HEK293 (cell line): ENCODE results near the gene ERI3.

Experiments used
- BCL11B ChIP-seq: fragments of 450-650 bp; formaldehyde crosslinking; IDR thresholded peaks from 2 replicates; pipeline ENCODE4 v1.5.1; 2016; ENCODE audit warnings: low read depth, missing biosample characterization, missing genetic modification characterization
- IKZF3 ChIP-seq: fragments of 450-650 bp; IDR thresholded peaks from 2 replicates; pipeline ENCODE4 v1.5.0; 2018; ENCODE audit warnings: missing biosample characterization, mild to moderate bottlenecking, missing genetic modification characterization, moderate library complexity
- KLF16 ChIP-seq: fragments of 450-650 bp; formaldehyde crosslinking; IDR thresholded peaks from 2 replicates; pipeline ENCODE4 v1.5.1; 2017; ENCODE audit warnings: missing biosample characterization, missing genetic modification characterization
- MEIS1 ChIP-seq: sonication (generic); formaldehyde crosslinking; IDR thresholded peaks from 2 replicates; pipeline ENCODE4 v1.8.1; 2022; ENCODE audit warnings: missing genetic modification reagents, mild to moderate bottlenecking, borderline replicate concordance
- SALL2 ChIP-seq: fragments of 450-650 bp; formaldehyde crosslinking; IDR thresholded peaks from 2 replicates; pipeline ENCODE4 v1.5.0; 2017; ENCODE audit warnings: missing biosample characterization, mild to moderate bottlenecking, missing genetic modification characterization, borderline replicate concordance
- SCRT1 ChIP-seq: fragments of 450-650 bp; formaldehyde crosslinking; IDR thresholded peaks from 2 replicates; pipeline ENCODE4 v1.5.1; 2016; ENCODE audit warnings: missing biosample characterization, missing genetic modification characterization, borderline replicate concordance
- SETDB1 ChIP-seq: IDR thresholded peaks from one replicate; pipeline ENCODE4 v1.6.1; 2017; ENCODE audit warnings: mild to moderate bottlenecking, low read length, moderate library complexity, mixed read lengths; ENCODE audit not compliant: insufficient read length
- ZBTB8A ChIP-seq: fragments of 450-650 bp; formaldehyde crosslinking; IDR thresholded peaks from 2 replicates; pipeline ENCODE4 v1.5.1; 2016; ENCODE audit warnings: missing biosample characterization, missing genetic modification characterization
- ZFP37 ChIP-seq: fragments of 450-650 bp; formaldehyde crosslinking; IDR thresholded peaks from 2 replicates; pipeline ENCODE4 v1.5.1; 2016; ENCODE audit warnings: missing biosample characterization, missing genetic modification characterization
- ZNF114 ChIP-seq: fragments of 450-650 bp; formaldehyde crosslinking; IDR thresholded peaks from 2 replicates; pipeline ENCODE4 v1.5.0; 2017; ENCODE audit warnings: missing biosample characterization, missing genetic modification characterization
- ZNF140 ChIP-seq: fragments of 450-650 bp; formaldehyde crosslinking; IDR thresholded peaks from 2 replicates; pipeline ENCODE4 v1.5.1; 2016; ENCODE audit warnings: missing biosample characterization, missing genetic modification characterization
- ZNF157 ChIP-seq: fragments of 450-650 bp; formaldehyde crosslinking; IDR thresholded peaks from 2 replicates; pipeline ENCODE4 v1.5.1; 2016; ENCODE audit warnings: missing biosample characterization, missing genetic modification characterization
- ZNF2 ChIP-seq: fragments of 450-650 bp; formaldehyde crosslinking; IDR thresholded peaks from 2 replicates; pipeline ENCODE4 v1.5.1; 2016; ENCODE audit warnings: missing biosample characterization, missing genetic modification characterization
- ZNF211 ChIP-seq: fragments of 450-650 bp; formaldehyde crosslinking; IDR thresholded peaks from 2 replicates; pipeline ENCODE4 v1.5.1; 2016; ENCODE audit warnings: low read depth, missing biosample characterization, missing genetic modification characterization
- ZNF239 ChIP-seq: fragments of 450-650 bp; formaldehyde crosslinking; IDR thresholded peaks from 2 replicates; pipeline ENCODE4 v1.5.1; 2016; ENCODE audit warnings: missing biosample characterization, missing genetic modification characterization
- ZNF248 ChIP-seq: fragments of 450-650 bp; formaldehyde crosslinking; IDR thresholded peaks from 2 replicates; pipeline ENCODE4 v1.5.1; 2017; ENCODE audit warnings: missing biosample characterization, missing genetic modification characterization
- ZNF341 ChIP-seq: fragments of 450-650 bp; formaldehyde crosslinking; IDR thresholded peaks from 2 replicates; pipeline ENCODE4; 2016; ENCODE audit warnings: low read depth, missing biosample characterization, missing genetic modification characterization
- ZNF423 ChIP-seq: fragments of 450-650 bp; formaldehyde crosslinking; IDR thresholded peaks from 2 replicates; pipeline ENCODE4 v1.5.1; 2016; ENCODE audit warnings: missing biosample characterization, missing genetic modification characterization
- ZNF473 ChIP-seq: fragments of 450-650 bp; formaldehyde crosslinking; IDR thresholded peaks from 2 replicates; pipeline ENCODE4 v1.5.1; 2017; ENCODE audit warnings: missing biosample characterization, missing genetic modification characterization
- ZNF510 ChIP-seq: fragments of 450-650 bp; formaldehyde crosslinking; IDR thresholded peaks from 2 replicates; pipeline ENCODE4 v1.5.1; 2018; ENCODE audit warnings: mild to moderate bottlenecking, missing genetic modification characterization, missing biosample characterization; ENCODE audit not compliant: insufficient replicate concordance
- ZNF549 ChIP-seq: fragments of 450-650 bp; IDR thresholded peaks from 2 replicates; pipeline ENCODE4 v1.5.1; 2018; ENCODE audit warnings: missing biosample characterization, missing genetic modification characterization, mild to moderate bottlenecking, inconsistent platforms, moderate library complexity
- ZNF600 ChIP-seq: fragments of 450-650 bp; formaldehyde crosslinking; IDR thresholded peaks from 2 replicates; pipeline ENCODE4 v1.5.1; 2016; ENCODE audit warnings: missing biosample characterization, missing genetic modification characterization
- ZNF776 ChIP-seq: fragments of 450-650 bp; formaldehyde crosslinking; IDR thresholded peaks from 2 replicates; pipeline ENCODE4 v1.5.0; 2017; ENCODE audit warnings: missing biosample characterization, missing genetic modification characterization, borderline replicate concordance
- ZNF791 ChIP-seq: fragments of 450-650 bp; formaldehyde crosslinking; IDR thresholded peaks from 2 replicates; pipeline ENCODE4 v1.5.1; 2016; ENCODE audit warnings: missing biosample characterization, missing genetic modification characterization
- ZNF843 ChIP-seq: fragments of 450-650 bp; formaldehyde crosslinking; IDR thresholded peaks from 2 replicates; pipeline ENCODE4 v1.5.1; 2016; ENCODE audit warnings: missing biosample characterization, missing genetic modification characterization
- ZSCAN30 ChIP-seq: fragments of 450-650 bp; IDR thresholded peaks from 2 replicates; pipeline ENCODE4 v1.5.1; 2018; ENCODE audit warnings: missing biosample characterization, mild to moderate bottlenecking, missing genetic modification characterization, moderate library complexity
- TF ChIP-seq, protein P1 (sequence below): fragments of 450-650 bp; formaldehyde crosslinking; IDR thresholded peaks from 2 replicates; pipeline ENCODE4 v1.5.1; 2017; ENCODE audit warnings: missing biosample characterization, missing genetic modification characterization
- TF ChIP-seq, protein P2 (sequence below): fragments of 450-650 bp; formaldehyde crosslinking; IDR thresholded peaks from 2 replicates; pipeline ENCODE4 v1.5.1; 2016; ENCODE audit warnings: missing biosample characterization, missing genetic modification characterization
- TF ChIP-seq, protein P3 (sequence below): fragments of 450-650 bp; formaldehyde crosslinking; IDR thresholded peaks from 2 replicates; pipeline ENCODE4 v1.5.1; 2016; ENCODE audit warnings: missing biosample characterization, missing genetic modification characterization
- TF ChIP-seq, protein P4 (sequence below): fragments of 450-650 bp; formaldehyde crosslinking; IDR thresholded peaks from 2 replicates; pipeline ENCODE4 v1.5.1; 2016; ENCODE audit warnings: missing biosample characterization, missing genetic modification characterization
- TF ChIP-seq, protein P5 (sequence below): fragments of 450-650 bp; formaldehyde crosslinking; IDR thresholded peaks from 2 replicates; pipeline ENCODE4 v1.5.1; 2017; ENCODE audit warnings: missing biosample characterization, missing genetic modification characterization
- TF ChIP-seq, protein P6 (sequence below): fragments of 450-650 bp; formaldehyde crosslinking; IDR thresholded peaks from 2 replicates; pipeline ENCODE4 v1.5.1; 2016; ENCODE audit warnings: missing biosample characterization, missing genetic modification characterization

Gene ERI3

DNA sequence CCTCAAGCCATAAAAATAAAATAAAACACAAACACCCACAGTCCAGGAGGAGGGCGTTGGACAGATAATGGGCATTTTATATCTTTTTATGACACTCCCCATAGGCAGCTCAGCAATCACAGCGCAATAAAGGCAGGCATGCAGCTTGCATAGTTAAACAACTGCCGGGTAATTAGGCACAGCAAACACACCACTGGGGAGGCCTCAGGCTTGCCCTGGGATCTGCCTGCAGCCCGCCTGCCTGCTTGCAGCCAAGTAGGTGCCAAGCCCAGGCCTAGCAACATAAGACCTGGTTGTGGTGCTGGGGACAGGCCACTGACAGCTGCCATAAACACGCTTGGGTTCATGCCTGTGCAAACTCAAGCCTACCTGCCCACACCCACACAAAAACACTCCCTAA, 87.6 kb downstream of the ERI3 start (continued):
- TF ChIP-seq ZNF510 (no peak), ZNF549 (no peak), BCL11B (no peak), ZNF473 (tag by site-specific recombination) (no peak), SCRT1 (tag by site-specific recombination) (no peak), ZNF791 (no peak), IKZF3 (tag by site-specific recombination) (peak; percentile 71), KLF16 (tag by site-specific recombination) (peak; percentile 39; the same call in 1 of the 2 replicates), SETDB1 (no peak), ZNF423 (tag by site-specific recombination) (peak; percentile 87), ZNF341 (peak; percentile 66), ZNF776 (tag by site-specific recombination) (no peak), ZFP37 (tag by site-specific recombination) (no peak), ZNF114 (tag by site-specific recombination) (no peak), ZNF600 (no peak), ZNF140 (tag by site-specific recombination) (no peak), SALL2 (tag by site-specific recombination) (no peak), ZBTB8A (tag by site-specific recombination) (peak; percentile 87), ZNF2 (tag by site-specific recombination) (no peak), MEIS1 (no peak), ZNF248 (no peak), ZNF211 (tag by site-specific recombination) (no peak), ZNF157 (no peak), ZSCAN30 (tag by site-specific recombination) (peak; percentile 97), ZNF239 (tag by site-specific recombination) (no peak), ZNF843 (tag by site-specific recombination) (peak; percentile 91)
- TF ChIP-seq, protein P1, sequence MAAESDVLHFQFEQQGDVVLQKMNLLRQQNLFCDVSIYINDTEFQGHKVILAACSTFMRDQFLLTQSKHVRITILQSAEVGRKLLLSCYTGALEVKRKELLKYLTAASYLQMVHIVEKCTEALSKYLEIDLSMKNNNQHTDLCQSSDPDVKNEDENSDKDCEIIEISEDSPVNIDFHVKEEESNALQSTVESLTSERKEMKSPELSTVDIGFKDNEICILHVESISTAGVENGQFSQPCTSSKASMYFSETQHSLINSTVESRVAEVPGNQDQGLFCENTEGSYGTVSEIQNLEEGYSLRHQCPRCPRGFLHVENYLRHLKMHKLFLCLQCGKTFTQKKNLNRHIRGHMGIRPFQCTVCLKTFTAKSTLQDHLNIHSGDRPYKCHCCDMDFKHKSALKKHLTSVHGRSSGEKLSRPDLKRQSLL (tag by site-specific recombination): no peak
- TF ChIP-seq, protein P2, sequence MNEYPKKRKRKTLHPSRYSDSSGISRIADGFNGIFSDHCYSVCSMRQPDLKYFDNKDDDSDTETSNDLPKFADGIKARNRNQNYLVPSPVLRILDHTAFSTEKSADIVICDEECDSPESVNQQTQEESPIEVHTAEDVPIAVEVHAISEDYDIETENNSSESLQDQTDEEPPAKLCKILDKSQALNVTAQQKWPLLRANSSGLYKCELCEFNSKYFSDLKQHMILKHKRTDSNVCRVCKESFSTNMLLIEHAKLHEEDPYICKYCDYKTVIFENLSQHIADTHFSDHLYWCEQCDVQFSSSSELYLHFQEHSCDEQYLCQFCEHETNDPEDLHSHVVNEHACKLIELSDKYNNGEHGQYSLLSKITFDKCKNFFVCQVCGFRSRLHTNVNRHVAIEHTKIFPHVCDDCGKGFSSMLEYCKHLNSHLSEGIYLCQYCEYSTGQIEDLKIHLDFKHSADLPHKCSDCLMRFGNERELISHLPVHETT (tag by site-specific recombination): no peak
- TF ChIP-seq, protein P3, sequence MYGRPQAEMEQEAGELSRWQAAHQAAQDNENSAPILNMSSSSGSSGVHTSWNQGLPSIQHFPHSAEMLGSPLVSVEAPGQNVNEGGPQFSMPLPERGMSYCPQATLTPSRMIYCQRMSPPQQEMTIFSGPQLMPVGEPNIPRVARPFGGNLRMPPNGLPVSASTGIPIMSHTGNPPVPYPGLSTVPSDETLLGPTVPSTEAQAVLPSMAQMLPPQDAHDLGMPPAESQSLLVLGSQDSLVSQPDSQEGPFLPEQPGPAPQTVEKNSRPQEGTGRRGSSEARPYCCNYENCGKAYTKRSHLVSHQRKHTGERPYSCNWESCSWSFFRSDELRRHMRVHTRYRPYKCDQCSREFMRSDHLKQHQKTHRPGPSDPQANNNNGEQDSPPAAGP (tag by site-specific recombination): peak; percentile 98
- TF ChIP-seq, protein P4, sequence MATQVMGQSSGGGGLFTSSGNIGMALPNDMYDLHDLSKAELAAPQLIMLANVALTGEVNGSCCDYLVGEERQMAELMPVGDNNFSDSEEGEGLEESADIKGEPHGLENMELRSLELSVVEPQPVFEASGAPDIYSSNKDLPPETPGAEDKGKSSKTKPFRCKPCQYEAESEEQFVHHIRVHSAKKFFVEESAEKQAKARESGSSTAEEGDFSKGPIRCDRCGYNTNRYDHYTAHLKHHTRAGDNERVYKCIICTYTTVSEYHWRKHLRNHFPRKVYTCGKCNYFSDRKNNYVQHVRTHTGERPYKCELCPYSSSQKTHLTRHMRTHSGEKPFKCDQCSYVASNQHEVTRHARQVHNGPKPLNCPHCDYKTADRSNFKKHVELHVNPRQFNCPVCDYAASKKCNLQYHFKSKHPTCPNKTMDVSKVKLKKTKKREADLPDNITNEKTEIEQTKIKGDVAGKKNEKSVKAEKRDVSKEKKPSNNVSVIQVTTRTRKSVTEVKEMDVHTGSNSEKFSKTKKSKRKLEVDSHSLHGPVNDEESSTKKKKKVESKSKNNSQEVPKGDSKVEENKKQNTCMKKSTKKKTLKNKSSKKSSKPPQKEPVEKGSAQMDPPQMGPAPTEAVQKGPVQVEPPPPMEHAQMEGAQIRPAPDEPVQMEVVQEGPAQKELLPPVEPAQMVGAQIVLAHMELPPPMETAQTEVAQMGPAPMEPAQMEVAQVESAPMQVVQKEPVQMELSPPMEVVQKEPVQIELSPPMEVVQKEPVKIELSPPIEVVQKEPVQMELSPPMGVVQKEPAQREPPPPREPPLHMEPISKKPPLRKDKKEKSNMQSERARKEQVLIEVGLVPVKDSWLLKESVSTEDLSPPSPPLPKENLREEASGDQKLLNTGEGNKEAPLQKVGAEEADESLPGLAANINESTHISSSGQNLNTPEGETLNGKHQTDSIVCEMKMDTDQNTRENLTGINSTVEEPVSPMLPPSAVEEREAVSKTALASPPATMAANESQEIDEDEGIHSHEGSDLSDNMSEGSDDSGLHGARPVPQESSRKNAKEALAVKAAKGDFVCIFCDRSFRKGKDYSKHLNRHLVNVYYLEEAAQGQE (tag by site-specific recombination): no peak
- TF ChIP-seq, protein P5, sequence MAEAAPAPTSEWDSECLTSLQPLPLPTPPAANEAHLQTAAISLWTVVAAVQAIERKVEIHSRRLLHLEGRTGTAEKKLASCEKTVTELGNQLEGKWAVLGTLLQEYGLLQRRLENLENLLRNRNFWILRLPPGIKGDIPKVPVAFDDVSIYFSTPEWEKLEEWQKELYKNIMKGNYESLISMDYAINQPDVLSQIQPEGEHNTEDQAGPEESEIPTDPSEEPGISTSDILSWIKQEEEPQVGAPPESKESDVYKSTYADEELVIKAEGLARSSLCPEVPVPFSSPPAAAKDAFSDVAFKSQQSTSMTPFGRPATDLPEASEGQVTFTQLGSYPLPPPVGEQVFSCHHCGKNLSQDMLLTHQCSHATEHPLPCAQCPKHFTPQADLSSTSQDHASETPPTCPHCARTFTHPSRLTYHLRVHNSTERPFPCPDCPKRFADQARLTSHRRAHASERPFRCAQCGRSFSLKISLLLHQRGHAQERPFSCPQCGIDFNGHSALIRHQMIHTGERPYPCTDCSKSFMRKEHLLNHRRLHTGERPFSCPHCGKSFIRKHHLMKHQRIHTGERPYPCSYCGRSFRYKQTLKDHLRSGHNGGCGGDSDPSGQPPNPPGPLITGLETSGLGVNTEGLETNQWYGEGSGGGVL: no peak; the same call in 1 of the 2 replicates
- TF ChIP-seq, protein P6, sequence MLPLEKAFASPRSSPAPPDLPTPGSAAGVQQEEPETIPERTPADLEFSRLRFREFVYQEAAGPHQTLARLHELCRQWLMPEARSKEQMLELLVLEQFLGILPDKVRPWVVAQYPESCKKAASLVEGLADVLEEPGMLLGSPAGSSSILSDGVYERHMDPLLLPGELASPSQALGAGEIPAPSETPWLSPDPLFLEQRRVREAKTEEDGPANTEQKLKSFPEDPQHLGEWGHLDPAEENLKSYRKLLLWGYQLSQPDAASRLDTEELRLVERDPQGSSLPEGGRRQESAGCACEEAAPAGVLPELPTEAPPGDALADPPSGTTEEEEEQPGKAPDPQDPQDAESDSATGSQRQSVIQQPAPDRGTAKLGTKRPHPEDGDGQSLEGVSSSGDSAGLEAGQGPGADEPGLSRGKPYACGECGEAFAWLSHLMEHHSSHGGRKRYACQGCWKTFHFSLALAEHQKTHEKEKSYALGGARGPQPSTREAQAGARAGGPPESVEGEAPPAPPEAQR (tag by site-specific recombination): no peak
